GM13977 (cell line): Measurements from ENCODE around the gene COL5A3.

Source experiments
- DNase-seq: peaks from one replicate; pipeline ENCODE4 v3.0.0; 2012; ENCODE audit warnings: low spot score
- in situ Hi-C: fragments of 300-500 bp; cut with MboI; formaldehyde crosslinking; loops from one replicate; pipeline ENCODE4 v1.12.0; 2022; ENCODE audit warnings: low sequenced_read_pairs, low pct_unique_long_range_greater_than_20kb, mixed read lengths, inconsistent platforms; ENCODE audit not compliant: unreplicated experiment
- TF ChIP-seq, protein P1 (sequence below): IDR thresholded peaks from 2 replicates; pipeline ENCODE4 v1.5.1; 2012; ENCODE audit warnings: mild to moderate bottlenecking, control low read depth; ENCODE audit not compliant: insufficient read depth; ENCODE audit errors: extremely low read depth, missing control alignments

Gene COL5A3

DNA sequence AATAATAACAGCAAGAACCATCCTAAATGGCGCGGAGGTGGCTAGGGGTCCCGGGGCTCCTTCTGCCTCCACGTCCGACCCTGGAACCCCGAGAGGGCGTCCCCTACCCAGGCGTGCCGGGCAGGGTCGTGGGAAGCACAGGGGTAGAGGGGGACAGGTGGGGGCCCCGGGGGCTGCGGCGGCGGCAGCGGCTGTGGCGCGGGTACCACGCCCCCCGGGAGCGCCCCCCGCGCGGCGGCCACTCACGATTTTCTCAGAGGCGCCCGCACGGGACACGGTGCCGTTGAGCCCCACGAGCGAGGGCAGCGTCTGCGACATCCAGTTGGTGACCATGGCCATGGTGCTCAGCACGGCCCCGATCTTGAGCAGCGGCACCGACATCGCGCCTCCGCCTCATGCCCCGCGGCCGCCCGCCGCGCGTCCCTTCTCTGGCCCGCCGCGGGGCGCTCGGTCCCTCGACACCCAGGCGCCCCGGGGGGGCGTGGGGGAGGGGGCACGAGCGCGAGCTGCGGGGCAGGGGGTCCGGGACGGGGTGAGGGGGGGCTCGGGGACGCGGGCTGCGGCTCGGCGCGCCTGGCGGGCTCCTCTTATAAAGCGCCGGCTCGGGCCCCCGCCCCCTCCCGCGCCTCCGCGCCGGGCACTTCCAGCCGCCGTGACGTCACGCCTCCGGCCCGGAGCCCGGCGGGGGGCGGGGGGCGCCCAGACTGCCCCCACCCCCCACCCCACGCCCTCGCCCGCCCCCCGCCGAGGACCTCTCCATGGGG lies 96.9 kb downstream of the COL5A3 start:
- TF ChIP-seq, protein P1, sequence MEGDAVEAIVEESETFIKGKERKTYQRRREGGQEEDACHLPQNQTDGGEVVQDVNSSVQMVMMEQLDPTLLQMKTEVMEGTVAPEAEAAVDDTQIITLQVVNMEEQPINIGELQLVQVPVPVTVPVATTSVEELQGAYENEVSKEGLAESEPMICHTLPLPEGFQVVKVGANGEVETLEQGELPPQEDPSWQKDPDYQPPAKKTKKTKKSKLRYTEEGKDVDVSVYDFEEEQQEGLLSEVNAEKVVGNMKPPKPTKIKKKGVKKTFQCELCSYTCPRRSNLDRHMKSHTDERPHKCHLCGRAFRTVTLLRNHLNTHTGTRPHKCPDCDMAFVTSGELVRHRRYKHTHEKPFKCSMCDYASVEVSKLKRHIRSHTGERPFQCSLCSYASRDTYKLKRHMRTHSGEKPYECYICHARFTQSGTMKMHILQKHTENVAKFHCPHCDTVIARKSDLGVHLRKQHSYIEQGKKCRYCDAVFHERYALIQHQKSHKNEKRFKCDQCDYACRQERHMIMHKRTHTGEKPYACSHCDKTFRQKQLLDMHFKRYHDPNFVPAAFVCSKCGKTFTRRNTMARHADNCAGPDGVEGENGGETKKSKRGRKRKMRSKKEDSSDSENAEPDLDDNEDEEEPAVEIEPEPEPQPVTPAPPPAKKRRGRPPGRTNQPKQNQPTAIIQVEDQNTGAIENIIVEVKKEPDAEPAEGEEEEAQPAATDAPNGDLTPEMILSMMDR: no peak
- DNase-seq: peak; percentile 59
- in situ Hi-C loops: no loop called here

DNA sequence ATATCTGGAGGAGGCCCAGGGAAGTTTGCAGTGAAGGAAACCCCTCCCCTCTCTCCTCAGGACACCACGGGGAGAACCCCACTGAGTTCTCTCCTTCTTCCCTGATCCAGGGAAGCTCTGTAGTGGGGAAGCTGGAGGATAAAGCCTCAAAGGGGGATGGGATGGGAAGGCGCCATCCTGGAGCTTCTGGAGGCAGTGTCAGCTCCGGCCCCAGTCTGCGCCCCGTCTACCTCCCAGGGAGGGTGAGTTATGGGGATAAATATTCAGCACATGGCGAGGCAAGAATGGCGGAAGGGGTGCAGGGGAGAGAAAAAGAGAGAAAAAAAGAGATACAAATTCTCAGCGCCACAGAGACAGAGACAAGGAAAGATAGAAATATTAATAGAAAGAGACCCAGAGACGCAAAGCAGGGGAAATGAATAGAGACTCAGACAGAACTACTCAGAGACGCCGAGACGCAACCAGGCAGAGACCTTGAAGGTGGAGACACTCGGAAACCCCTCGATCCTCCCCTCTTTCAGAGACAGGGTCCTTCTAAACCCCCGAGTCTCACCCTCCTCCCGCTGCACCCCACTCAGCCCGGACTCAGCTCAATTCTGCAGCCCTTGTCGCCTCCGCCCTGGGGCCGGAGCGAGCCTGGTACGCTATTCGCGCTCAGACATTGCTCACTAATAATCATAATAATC lies 97.6 kb downstream of the COL5A3 start:
- TF ChIP-seq, protein P1: no peak
- in situ Hi-C loops: no loop called here
- no peak for DNase-seq

DNA sequence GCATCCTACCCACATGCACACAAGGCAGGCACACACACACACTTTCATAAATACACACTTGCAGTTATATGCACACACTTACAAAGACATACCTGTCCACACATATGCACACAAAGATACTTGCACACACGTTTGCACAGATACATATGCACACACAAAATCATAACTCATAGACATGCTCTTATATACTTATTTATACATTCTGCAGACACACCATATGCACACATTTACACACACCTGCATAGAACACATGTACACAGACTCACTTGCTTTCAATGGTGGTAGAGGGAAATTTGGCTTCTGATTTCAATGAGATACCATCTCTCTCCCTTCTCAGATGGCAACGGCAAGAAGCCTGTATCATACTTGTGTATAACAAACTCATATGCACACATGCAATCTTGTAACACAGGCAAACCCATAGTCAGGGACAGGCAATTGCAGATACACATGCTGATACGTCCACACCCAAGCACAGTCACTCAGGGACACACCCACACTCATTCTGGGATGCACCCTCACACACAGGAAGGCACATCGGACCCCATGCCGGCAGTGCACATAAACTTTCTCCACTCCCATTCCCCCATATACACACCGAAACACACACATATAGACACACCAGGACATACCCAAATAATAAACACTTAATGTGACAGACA lies 98.6 kb downstream of the COL5A3 start:
- DNase-seq: no peak
- TF ChIP-seq, protein P1: no peak
- in situ Hi-C loops: no loop called here

DNA sequence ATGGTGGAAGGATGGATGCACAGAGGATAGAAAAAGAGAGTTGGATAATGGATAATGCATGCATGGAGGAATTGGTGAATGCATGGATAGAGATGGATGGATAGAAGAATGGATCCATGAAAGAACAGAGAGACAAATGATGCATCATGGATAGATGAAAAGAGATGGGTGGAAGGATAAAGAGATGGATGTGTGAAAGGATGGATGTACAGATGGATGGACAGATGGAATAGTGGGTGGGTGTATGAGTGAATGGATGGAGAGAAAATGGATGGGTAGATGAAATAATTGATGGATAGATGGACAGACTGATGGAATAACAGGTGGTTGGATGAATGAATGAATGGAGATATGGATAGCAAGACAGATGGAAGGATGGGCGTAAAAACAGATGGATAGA lies 99.7 kb downstream of the COL5A3 start:
- no peak for DNase-seq
- in situ Hi-C loops: no loop called here
- TF ChIP-seq, protein P1: no peak
